Loucy (cell line): Measurements from ENCODE around the gene SFRP5.

Source experiments
- H2AFZ ChIP-seq: fragments of 200-600 bp; sonication (generic); 2 replicates; pipeline ENCODE4 v1.6.0; 2016; ENCODE audit warnings: antibody characterized with exemption, mild to moderate bottlenecking, low read length, moderate library complexity
- H3F3A ChIP-seq: fragments of 200-600 bp; 2 replicates; pipeline ENCODE4 v1.6.0; 2016; ENCODE audit warnings: antibody characterized with exemption, low read depth, mild to moderate bottlenecking
- H3K27me3 ChIP-seq: fragments of 200-600 bp; sonication (generic); 2 replicates; pipeline ENCODE4 v1.6.1; 2014; ENCODE audit warnings: low read length, mild to moderate bottlenecking; ENCODE audit not compliant: insufficient read depth, poor library complexity, severe bottlenecking
- H3K36me3 ChIP-seq: fragments of 200-600 bp; sonication (generic); 2 replicates; pipeline ENCODE4 v1.6.1; 2016; ENCODE audit warnings: low read length; ENCODE audit not compliant: insufficient read depth
- H3K4me1 ChIP-seq: fragments of 200-600 bp; sonication (generic); 2 replicates; pipeline ENCODE4 v1.5.1; 2014; ENCODE audit warnings: low read length, mild to moderate bottlenecking; ENCODE audit not compliant: insufficient read depth, poor library complexity, severe bottlenecking
- H3K4me2 ChIP-seq: fragments of 200-600 bp; sonication (generic); 2 replicates; pipeline ENCODE4 v1.6.0; 2014; ENCODE audit warnings: antibody characterized with exemption, low read length, low read depth, mild to moderate bottlenecking; ENCODE audit not compliant: poor library complexity, severe bottlenecking
- H3K4me3 ChIP-seq: fragments of 200-600 bp; sonication (generic); 2 replicates; pipeline ENCODE4 v1.5.1; 2014; ENCODE audit warnings: low read length, mild to moderate bottlenecking, mixed read lengths; ENCODE audit not compliant: poor library complexity, severe bottlenecking
- H3K79me2 ChIP-seq: fragments of 200-600 bp; sonication (generic); 2 replicates; pipeline ENCODE4 v1.6.1; 2014; ENCODE audit warnings: low read length; ENCODE audit not compliant: insufficient read depth
- H3K9ac ChIP-seq: fragments of 200-600 bp; sonication (generic); 2 replicates; pipeline ENCODE4 v1.6.0; 2014; ENCODE audit warnings: mild to moderate bottlenecking, low read depth, low read length, moderate library complexity; ENCODE audit not compliant: poor library complexity, severe bottlenecking
- H3K9me2 ChIP-seq: fragments of 200-600 bp; sonication (generic); replicated peaks from 2 replicates; pipeline ENCODE4 v1.6.1; 2016; ENCODE audit warnings: low read depth, low read length, mixed read lengths
- H3K9me3 ChIP-seq: fragments of 200-600 bp; sonication (generic); 2 replicates; pipeline ENCODE4 v1.6.1; 2014; ENCODE audit warnings: mild to moderate bottlenecking, antibody characterized with exemption, low read length, low read depth; ENCODE audit not compliant: insufficient read depth
- H4K20me1 ChIP-seq: fragments of 200-600 bp; sonication (generic); 2 replicates; pipeline ENCODE4 v1.6.0; 2014; ENCODE audit warnings: antibody characterized with exemption, low read length, mild to moderate bottlenecking; ENCODE audit not compliant: insufficient read depth, poor library complexity, severe bottlenecking
- CTCF ChIP-seq: fragments of 200-600 bp; sonication (generic); conservative IDR thresholded peaks from 2 replicates; pipeline ENCODE4 v1.5.1; 2014; ENCODE audit warnings: mild to moderate bottlenecking, antibody characterized with exemption, low read length
- EZH2phosphoT487 ChIP-seq: fragments of 200-600 bp; IDR thresholded peaks from 2 replicates; pipeline ENCODE4 v1.6.1; 2018; ENCODE audit warnings: antibody characterized with exemption, mild to moderate bottlenecking, moderate library complexity, borderline replicate concordance

SFRP5 gene

GRCh38 chr10:97773096-97773495 is 1.3 kb upstream of the SFRP5 start:
- Histone ChIP-seq H4K20me1 (no peaks in the 10 kb centered on the region), H3F3A (no peaks in the 10 kb centered on the region), H3K36me3 (no peaks in the 10 kb centered on the region), H3K9me3 (no peaks in the 10 kb centered on the region), H3K27me3 (no peaks in the 10 kb centered on the region), H2AFZ (no peak overlapping the region), H3K9ac (no peak overlapping the region), H3K9me2 (no peaks in the 10 kb centered on the region), H3K4me1 (peaks cover 19% of the 10 kb centered on the region), H3K4me2 (no peak overlapping the region), H3K79me2 (no peaks in the 10 kb centered on the region), H3K4me3 (no peak overlapping the region)
- TF ChIP-seq EZH2phosphoT487 (no peak), CTCF (no peak)

- H2AFZ ChIP-seq: no peak overlapping the region
- peaks cover 22% of the 10 kb centered on the region for H3K4me1 ChIP-seq
- H3K79me2 ChIP-seq: no peaks in the 10 kb centered on the region
- H3K9ac ChIP-seq: no peak overlapping the region
- TF ChIP-seq EZH2phosphoT487 (no peak), CTCF (no peak)
- H3F3A ChIP-seq: no peaks in the 10 kb centered on the region
- no peaks in the 10 kb centered on the region for H3K27me3 ChIP-seq
- no peaks in the 10 kb centered on the region for H4K20me1 ChIP-seq
- H3K9me2 ChIP-seq: no peaks in the 10 kb centered on the region
- H3K4me2 ChIP-seq: no peak overlapping the region
- H3K9me3 ChIP-seq: no peaks in the 10 kb centered on the region
- H3K4me3 ChIP-seq: no peak overlapping the region
- no peaks in the 10 kb centered on the region for H3K36me3 ChIP-seq
Observed at GRCh38 chr10:97771055-97771891, 526 bp downstream of the SFRP5 start.

GRCh38 chr10:97770255-97770654 is 1.5 kb downstream of the SFRP5 start:
- Histone ChIP-seq H3K79me2 (no peaks in the 10 kb centered on the region), H3K9me3 (no peaks in the 10 kb centered on the region), H3F3A (no peaks in the 10 kb centered on the region), H3K27me3 (no peaks in the 10 kb centered on the region), H4K20me1 (no peaks in the 10 kb centered on the region), H3K36me3 (no peaks in the 10 kb centered on the region), H2AFZ (no peak overlapping the region), H3K4me1 (peaks cover 22% of the 10 kb centered on the region), H3K4me3 (no peak overlapping the region), H3K4me2 (no peak overlapping the region), H3K9ac (no peak overlapping the region), H3K9me2 (no peaks in the 10 kb centered on the region)
- no peak for TF ChIP-seq EZH2phosphoT487
- TF ChIP-seq CTCF: no peak
